Myocyte (in vitro differentiated cells): ENCODE data around the gene ATOH1. TPM values are rescaled to one million over a fixed set of nuclear protein-coding genes. Genes with fewer than 3 reads are reported as not detected.

Experiments
- DNase-seq: peaks from one replicate; pipeline ENCODE4 v3.0.0-alpha.2; 2012; ENCODE audit warnings: low read depth
- total RNA-seq: library from RNA; depleted of rRNA; stranded (reverse); fragments of >200 nt; gene quantifications from 2 replicates; pipeline ENCODE4 v1.2.3, GENCODE V29; 2014

Gene ATOH1
- total RNA-seq, 1 donor from 2014 or later: not detected

DNA sequence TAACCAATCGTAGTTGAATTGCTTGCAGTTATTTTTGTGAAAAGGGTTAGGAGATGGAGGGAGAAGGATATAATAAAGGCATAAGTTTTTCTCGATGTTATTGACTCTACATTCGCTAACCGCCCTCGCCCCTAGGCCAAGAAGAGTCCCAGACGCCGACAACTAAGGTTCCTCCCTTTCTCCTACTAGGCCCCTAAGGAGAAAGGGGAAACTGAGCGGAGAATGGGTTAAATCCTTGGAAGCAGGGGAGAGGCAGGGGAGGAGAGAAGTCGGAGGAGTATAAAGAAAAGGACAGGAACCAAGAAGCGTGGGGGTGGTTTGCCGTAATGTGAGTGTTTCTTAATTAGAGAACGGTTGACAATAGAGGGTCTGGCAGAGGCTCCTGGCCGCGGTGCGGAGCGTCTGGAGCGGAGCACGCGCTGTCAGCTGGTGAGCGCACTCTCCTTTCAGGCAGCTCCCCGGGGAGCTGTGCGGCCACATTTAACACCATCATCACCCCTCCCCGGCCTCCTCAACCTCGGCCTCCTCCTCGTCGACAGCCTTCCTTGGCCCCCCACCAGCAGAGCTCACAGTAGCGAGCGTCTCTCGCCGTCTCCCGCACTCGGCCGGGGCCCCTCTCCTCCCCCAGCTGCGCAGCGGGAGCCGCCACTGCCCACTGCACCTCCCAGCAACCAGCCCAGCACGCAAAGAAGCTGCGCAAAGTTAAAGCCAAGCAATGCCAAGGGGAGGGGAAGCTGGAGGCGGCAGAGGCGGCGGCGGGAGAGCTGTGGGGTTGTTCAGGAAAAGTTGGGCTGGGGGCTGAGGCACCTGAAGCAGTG, 5.9 kb downstream of the ATOH1 start:
- no peak for DNase-seq

DNA sequence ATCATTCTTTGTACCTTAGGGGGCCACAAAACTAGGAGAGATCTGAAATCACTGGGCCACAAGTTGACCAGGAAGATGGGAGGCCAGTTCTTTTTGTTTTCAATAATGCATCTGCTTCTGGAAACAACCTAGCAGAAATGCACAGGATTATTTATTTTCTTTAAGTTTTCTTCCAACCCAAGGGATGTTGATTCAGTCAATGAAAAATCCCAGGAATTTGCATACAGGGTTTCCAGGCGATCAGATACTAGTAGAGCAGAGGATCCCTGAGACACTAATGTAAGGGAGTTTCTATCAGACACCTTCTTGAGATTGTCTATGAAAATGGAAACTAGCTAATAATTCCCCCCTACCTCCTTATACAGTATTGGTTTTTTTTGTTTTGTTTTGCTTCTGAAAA, 7.4 kb downstream of the ATOH1 start:
- DNase-seq: no peak

DNA sequence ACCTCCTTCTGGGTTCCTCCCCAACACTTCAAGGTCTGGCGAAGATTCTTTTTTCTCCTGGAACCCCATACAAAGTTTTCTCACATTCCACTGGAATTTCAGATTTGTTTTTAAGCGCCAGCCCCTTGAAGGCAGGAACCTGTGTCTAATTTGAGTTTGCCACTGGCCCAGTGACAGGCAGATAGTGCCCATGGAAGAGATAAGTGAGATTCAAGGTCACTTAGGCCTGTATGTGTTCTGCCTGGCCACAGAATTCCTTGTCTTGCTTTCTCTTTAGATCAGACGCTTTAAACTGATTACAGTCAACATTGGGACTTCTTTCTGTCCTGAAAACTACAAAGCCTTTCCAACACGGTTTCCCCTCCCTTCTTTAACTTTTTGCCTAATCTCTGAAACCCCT, 11.2 kb downstream of the ATOH1 start:
- no peak for DNase-seq

DNA sequence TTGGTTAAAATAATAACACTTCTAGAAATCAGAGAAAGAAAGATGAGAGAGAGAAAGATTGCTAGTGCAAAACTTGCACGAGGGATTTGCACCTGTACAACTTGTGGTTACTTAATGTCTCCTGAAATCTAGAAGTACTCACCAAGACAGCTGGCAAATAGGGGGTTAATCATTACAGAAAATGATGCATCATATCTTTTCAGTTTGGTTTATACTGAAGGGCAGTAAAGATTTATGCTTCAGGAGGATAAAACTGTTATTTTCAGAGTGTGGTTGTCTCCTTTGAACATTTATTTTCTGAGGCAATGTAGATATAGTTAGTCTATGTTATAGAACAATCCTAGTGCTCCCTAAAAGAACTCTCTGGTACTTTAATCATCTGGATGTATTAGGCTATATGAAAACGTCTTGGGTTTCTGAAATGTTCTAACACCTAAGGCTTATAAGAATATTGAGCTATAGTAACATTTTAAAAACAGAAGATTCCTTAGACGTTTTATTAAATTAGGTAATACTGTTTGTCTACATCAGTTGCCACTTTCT, 13.3 kb downstream of the ATOH1 start:
- DNase-seq: no peak

DNA sequence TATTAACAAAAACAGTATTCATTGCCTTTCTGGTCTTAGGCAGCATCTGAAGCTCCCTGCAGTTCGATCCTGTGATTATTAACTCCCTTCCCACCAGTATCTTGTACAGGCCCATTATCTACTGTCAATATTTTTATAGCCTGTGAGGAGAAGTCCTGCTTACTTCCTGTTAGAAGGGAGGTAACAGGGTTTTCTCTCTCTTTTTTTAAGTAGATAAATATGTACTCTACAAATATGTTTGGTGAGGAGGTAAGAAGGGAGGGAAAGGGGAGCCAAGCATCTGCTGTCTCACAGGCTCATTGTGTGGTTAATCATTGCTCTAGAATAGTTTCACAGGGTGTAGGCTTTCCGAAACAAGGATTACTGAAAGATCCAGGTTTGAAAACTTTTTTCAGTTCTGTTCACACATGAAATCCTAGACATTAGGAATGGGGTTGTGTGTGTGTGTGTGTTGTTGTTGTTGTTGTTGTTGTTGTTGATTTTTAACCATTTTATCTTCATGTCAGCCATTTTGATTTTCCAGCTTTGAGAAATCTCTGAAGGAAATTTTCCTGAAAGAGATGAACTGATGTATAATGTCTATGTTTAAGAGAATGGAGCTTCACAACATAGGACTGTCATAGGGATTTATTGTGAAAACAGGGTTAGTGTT, 14.2 kb downstream of the ATOH1 start:
- no peak for DNase-seq

DNA sequence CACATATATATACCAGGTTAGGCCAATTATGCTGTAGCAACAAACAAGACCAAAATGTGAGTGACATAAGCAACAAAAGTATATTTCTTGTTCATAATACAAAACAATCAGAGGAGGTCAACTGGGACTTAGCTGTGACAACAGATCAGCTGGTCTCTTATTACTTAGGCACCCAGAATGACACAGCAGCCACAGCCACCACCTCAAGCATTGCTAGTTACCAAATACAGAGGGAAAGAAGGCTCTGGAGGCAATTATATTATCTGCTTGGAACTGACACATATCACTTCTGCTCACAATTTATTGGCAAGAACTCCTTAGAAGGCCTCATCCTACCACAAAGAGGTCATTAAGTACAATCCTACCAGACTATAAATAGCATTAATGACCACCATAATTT, 15.2 kb downstream of the ATOH1 start:
- peak; percentile 21 for DNase-seq

DNA sequence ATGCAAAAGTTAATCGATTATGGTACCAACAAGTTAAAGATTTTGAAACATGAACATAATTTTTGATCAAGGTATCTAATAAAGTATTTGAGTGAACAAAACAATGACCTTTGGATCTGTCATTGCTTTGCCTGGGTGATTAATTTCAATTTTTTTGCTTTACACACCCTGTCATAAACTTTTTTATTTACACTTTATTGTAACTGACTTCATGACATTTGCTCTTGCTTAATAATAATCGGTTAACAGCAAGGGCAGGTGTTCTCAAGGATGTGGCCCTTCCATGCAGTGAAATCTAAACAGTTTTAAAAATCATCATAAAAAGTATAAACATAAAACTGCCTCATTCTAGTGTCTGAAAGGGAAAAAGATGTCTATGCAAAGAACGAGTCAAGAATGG, 24.1 kb downstream of the ATOH1 start:
- no peak for DNase-seq

DNA sequence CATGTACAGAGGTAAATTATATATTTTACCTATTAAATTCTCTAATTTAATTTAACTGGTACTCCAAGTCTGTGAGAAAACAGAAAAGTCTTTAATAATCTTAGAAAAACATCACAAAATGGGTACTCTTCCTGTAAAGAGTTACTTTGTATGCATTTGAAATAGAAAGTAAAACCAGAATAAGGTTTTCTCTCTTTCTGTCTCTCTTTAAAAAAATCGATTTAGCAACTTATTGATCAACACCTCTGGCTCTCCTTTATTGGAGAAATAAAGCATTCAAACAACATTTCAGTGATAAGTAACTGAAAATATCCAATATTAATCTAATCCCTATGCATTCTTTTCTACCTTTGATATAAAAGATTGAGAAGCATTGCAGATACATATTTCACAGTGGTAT, 27.4 kb downstream of the ATOH1 start:
- DNase-seq: no peak

DNA sequence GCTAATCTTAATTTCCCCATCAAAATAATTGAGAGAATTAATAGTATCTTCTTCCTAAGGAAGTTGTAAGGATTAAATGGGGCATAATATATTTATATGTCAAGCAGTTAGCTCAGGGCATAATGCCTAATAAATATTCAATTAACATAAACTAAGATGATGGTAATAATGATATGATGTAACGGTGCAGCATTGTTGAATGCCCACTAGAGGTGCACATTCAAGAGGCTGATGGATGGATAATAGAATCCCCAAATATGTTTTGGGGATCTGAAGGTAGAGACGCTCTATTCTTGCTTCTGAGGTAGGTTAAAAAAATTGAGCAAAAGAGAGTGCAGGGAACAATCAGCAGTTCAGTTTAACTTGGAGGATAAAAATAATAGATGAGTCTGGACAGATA, 37.1 kb downstream of the ATOH1 start:
- DNase-seq: no peak

DNA sequence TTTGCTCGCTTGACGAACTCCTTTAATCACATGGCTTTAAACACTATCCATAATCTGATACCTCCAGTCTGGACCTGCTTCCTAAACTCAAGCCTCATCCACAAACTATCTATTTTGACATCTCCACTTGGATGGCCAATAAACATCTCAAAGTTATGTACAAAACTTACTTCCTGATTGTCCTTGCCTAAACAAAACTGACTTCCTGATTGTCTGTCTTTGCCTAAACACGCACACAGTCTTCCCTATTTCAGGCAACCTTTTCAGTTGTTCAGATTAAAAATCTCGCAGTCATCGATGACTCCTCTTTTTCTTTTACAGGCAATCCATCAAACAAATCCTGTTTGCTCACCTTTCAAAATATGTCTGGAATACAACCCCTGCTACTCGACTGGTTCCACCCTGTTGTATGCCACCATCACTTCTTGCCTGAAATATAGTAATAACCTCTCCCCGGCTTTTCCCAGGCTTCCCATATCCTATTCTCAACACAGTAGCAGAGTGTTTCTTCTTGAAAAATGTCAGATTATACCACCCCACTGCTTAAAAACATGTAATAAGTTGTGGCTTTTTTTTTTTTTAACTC, 39.0 kb downstream of the ATOH1 start:
- DNase-seq: no peak

DNA sequence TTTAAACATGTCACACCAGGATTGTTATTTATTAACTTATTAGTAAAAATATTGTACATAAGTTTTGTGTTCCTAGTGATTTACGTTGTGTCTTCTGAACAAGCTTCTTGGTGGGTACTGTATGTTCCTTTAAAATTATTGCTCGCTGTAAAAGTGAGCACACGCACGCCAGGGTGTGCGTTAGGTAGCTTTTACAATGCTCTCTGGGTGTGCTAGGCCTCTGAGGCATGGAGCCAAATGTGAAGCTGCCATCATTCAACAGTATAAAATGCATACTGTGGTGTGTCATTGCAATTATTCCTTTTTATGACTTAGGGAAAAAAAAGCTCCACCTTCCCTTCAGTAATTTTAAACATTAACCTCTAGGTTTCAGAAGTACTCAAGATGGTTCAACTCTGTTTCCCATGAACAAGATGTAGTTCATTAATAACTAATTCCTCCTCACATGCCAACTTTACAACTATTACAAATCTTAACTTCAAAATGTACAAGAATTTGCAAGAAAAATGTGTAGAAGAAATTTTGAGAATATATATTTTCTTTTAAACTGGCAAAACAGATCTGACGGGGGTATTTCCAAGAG, 42.4 kb downstream of the ATOH1 start:
- DNase-seq: no peak

DNA sequence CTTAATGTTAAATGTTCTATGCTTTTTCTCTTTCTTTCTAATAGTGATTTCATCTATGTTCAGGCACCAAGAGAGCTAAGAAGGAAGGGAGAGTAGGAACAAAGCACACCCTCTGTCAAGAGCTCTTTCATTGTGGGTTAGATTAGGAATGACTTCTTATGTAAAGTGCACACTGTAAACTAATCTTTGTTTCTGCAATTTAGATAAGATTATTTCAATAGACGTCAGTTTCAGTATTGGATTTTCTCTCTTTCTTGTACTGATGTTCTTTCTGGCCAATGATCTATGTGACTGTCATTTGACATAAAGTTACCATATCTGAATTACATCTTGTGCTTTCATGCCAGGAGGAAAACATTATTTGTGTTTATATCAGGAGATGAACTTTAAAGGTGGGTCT, 48.2 kb downstream of the ATOH1 start:
- no peak for DNase-seq

DNA sequence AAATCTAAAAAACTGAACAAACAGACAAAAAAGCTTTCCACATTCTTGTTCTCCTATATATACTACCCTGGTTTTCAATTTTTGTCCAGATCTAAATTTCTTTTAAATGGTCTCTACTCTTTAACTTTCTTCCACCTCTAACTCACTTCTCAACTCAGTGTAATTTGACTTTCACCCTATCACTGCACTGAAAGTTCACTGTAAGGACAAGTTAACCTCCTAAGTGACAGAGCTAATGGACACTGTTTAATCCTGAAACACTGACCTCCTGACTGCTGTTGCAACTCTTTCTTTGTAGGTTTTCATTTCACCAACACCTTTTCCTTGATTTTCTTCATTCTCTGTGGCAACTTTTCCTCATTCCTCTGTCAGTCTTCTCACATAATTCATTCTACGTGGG, 50.0 kb downstream of the ATOH1 start:
- DNase-seq: no peak

DNA sequence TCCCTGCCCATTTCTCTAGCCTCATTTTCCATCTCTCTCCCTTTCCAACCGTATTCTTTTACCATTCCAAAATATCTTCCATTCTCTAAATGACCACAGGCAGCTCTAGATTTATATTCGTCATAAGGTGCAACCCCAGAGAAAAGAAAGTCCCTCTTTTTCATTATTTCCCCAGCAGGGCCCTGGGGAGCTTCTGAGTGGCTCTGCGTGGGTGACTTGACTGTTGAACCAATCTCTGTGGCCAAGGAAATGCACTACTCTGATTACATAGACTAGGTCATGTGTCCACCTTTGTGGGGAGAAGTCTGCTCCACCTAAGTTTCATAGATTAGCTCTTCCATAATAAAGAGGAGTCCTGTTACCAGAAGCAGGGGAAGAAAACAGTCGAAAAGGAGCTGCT, 51.4 kb downstream of the ATOH1 start:
- no peak for DNase-seq
